SK-N-MC (cell line): Measurements from ENCODE around the gene ALDH4A1.

Experiments used
- DNase-seq: peaks from one replicate; pipeline ENCODE4 v3.0.0-alpha.2; 2011; ENCODE audit warnings: low read depth, low spot score
- H3K27ac ChIP-seq: fragments of 200-600 bp; sonication (generic); 2 replicates; pipeline ENCODE4 v1.5.1; 2016; ENCODE audit warnings: mixed run types
- H3K36me3 ChIP-seq: fragments of 200-600 bp; sonication (generic); 2 replicates; pipeline ENCODE4 v1.6.1; 2017; ENCODE audit warnings: antibody characterized with exemption, low read length, mixed read lengths; ENCODE audit not compliant: insufficient read depth
- H3K4me3 ChIP-seq: fragments of 200-600 bp; sonication (generic); 2 replicates; pipeline ENCODE4 v1.5.1; 2016
- H3K9ac ChIP-seq: fragments of 200-600 bp; sonication (generic); 2 replicates; pipeline ENCODE4 v1.8.0; 2017; ENCODE audit warnings: mixed run types, mixed read lengths; ENCODE audit not compliant: insufficient read length
- H3K9me3 ChIP-seq: fragments of 200-600 bp; sonication (generic); 2 replicates; pipeline ENCODE4 v1.6.1; 2017; ENCODE audit warnings: low read depth, mild to moderate bottlenecking, antibody characterized with exemption, low read length, moderate library complexity, mixed read lengths
- EZH2 ChIP-seq: fragments of 200-600 bp; sonication (generic); IDR thresholded peaks from one replicate; pipeline ENCODE4 v1.6.1; 2017; ENCODE audit warnings: antibody characterized with exemption
- FOXP2 ChIP-seq: optimal IDR thresholded peaks from 2 replicates; pipeline ENCODE3; 2011; ENCODE audit warnings: mild to moderate bottlenecking, moderate library complexity; ENCODE audit not compliant: insufficient read depth; ENCODE audit errors: extremely low read length, control extremely low read depth
- POLR2AphosphoS5 ChIP-seq: IDR thresholded peaks from 2 replicates; pipeline ENCODE4 v1.6.1; 2012; ENCODE audit warnings: mild to moderate bottlenecking, low read depth, low read length, borderline replicate concordance

Gene ALDH4A1

GRCh38 chr1:18891426-18891780 lies 11.0 kb downstream of the ALDH4A1 start:
- Histone ChIP-seq H3K36me3 (no peaks in the 10 kb centered on the region), H3K4me3 (no peak overlapping the region), H3K9ac (no peak overlapping the region), H3K27ac (no peak overlapping the region), H3K9me3 (no peaks in the 10 kb centered on the region)
- TF ChIP-seq EZH2, result no peak
- DNase-seq, result no peak

GRCh38 chr1:18890706-18891425 lies 11.5 kb downstream of the ALDH4A1 start:
- Histone ChIP-seq H3K9ac (no peak overlapping the region), H3K27ac (no peak overlapping the region), H3K36me3 (no peaks in the 10 kb centered on the region), H3K9me3 (no peaks in the 10 kb centered on the region), H3K4me3 (no peak overlapping the region)
- TF ChIP-seq FOXP2 (no peak), POLR2AphosphoS5 (no peak), EZH2 (no peak)
- no peak for DNase-seq

- Histone ChIP-seq H3K36me3 (no peaks in the 10 kb centered on the region), H3K27ac (no peak overlapping the region), H3K9me3 (no peaks in the 10 kb centered on the region), H3K4me3 (no peak overlapping the region), H3K9ac (no peak overlapping the region)
- no peak for DNase-seq
- no peak for TF ChIP-seq EZH2
- no peak for TF ChIP-seq FOXP2
- no peak for TF ChIP-seq POLR2AphosphoS5
These were observed 16.4 kb downstream of the ALDH4A1 start for GRCh38 chr1:18886003-18886335.

- H3K36me3 ChIP-seq, result no peaks in the 10 kb centered on the region
- no peak overlapping the region for H3K27ac ChIP-seq
- H3K4me3 ChIP-seq, result no peak overlapping the region
- no peak for DNase-seq
- no peaks in the 10 kb centered on the region for H3K9me3 ChIP-seq
- no peak overlapping the region for H3K9ac ChIP-seq
- TF ChIP-seq POLR2AphosphoS5, result no peak
- TF ChIP-seq FOXP2, result no peak
- no peak for TF ChIP-seq EZH2
These were observed 16.9 kb downstream of the ALDH4A1 start for GRCh38 chr1:18885311-18886002.

GRCh38 chr1:18884727-18885126 lies 17.6 kb downstream of the ALDH4A1 start:
- no peak overlapping the region for H3K9ac ChIP-seq
- no peak for DNase-seq
- H3K36me3 ChIP-seq, result no peaks in the 10 kb centered on the region
- H3K27ac ChIP-seq, result no peak overlapping the region
- no peaks in the 10 kb centered on the region for H3K9me3 ChIP-seq
- TF ChIP-seq POLR2AphosphoS5, result no peak
- H3K4me3 ChIP-seq, result no peak overlapping the region

- Histone ChIP-seq H3K4me3 (no peak overlapping the region), H3K9me3 (no peaks in the 10 kb centered on the region), H3K27ac (no peak overlapping the region), H3K9ac (no peak overlapping the region), H3K36me3 (no peaks in the 10 kb centered on the region)
- DNase-seq, result no peak
- TF ChIP-seq FOXP2 (no peak), EZH2 (no peak), POLR2AphosphoS5 (no peak)
These were observed 18.0 kb downstream of the ALDH4A1 start for GRCh38 chr1:18884419-18884717.

GRCh38 chr1:18883636-18884418 lies 18.5 kb downstream of the ALDH4A1 start:
- TF ChIP-seq POLR2AphosphoS5 (no peak), FOXP2 (no peak), EZH2 (no peak)
- DNase-seq, result peak; percentile 56
- H3K36me3 ChIP-seq, result no peaks in the 10 kb centered on the region

GRCh38 chr1:18883079-18883478 lies 19.3 kb downstream of the ALDH4A1 start:
- DNase-seq, result no peak
- H3K9ac ChIP-seq, result no peak overlapping the region
- no peaks in the 10 kb centered on the region for H3K36me3 ChIP-seq
- TF ChIP-seq POLR2AphosphoS5, result no peak
- TF ChIP-seq EZH2, result no peak
- TF ChIP-seq FOXP2, result no peak
- no peak overlapping the region for H3K27ac ChIP-seq
- no peaks in the 10 kb centered on the region for H3K9me3 ChIP-seq
- H3K4me3 ChIP-seq, result no peak overlapping the region

More at GRCh38 chr1:18883636-18884418, 18.5 kb downstream of the ALDH4A1 start:
- Histone ChIP-seq H3K9me3 (no peaks in the 10 kb centered on the region), H3K9ac (no peak overlapping the region), H3K4me3 (no peak overlapping the region), H3K27ac (no peak overlapping the region)
